ENCODE data around the gene NDUFAF4.

The NDUFAF4 gene

DNA sequence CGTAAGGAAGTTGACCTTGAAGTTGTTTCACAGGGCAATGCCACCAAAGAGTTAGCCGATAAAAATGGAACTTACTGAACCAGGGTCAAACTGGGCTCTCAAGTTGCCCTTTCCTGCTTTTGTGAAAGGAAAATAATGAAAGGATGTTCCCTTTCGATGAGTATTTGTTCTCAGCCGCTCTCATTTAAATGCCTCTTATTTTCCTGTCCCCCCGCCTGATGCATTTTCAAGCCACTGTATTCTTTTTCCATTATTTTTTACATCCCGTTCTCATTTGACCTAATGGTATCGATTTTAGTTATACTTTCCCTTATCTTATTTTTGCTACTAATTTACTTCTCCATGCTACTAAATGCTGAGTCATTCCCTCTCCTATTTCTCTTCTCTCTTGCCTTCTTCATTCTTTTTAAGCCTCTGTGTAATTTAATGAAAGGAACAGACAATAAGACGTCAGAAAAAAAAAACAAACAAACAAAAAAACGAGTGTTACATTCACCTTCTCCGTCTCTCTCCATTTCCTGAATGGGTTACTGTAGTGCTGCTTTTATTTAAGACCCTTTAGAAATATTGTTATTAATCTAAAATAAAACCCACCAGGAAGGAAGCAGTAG, 655 bp upstream of the NDUFAF4 start:
- peak; percentile 13 for DNase-seq

DNA sequence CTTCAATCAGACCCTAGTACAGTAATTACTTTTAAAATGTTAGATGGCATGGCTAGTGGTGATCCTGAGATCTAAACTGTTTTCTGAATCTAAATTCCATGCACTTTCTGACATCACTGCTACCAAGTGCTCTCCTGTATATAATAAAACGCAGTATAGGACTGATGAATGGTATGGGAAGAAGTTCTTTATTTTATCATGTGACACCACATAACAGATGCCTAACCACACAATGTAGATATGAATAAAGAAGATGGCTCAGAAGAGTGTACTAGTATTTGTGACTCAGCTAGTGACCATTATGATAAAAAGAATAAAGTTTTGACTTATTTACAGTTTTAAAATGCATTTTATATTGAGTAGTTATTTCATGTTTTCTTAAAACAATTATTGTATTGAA, 8.5 kb downstream of the NDUFAF4 start:
- DNase-seq = no peak

DNA sequence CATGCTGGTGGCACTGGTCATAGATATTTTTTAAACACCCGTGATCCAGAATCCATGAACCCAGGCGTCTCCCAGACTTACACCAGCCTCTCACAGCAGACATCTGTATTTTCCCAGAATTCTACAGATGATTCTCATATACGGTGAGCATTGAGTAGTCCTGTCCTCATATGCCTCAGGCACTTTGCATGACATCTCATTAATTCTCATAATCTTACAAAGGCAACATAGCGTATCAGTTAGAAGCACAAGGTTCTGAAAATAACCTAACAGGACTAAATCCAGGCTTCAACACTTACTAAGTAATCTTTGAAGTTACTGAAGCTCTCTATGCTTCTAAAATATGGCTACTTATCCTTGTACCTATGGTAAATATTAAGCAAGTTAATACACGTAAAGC, 8.9 kb downstream of the NDUFAF4 start:
- no peak for DNase-seq

DNA sequence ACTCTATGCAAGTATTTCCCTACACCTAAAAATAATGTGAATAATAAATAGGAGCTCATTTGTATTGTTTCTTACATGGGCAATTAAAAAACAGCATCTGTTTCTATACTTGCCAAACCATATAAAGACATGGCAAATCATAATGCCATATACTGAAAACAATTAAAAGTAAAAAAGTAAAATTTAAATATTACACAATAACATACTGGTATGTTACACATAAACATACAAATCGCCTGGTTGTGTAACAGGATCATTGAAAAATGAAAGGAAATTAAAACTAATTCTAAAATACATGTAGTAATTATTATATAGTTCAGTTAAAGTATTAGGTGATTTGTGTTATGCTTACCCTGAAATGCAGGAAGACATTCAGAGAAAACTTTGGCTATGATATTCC, 11.2 kb downstream of the NDUFAF4 start:
- no peak for DNase-seq

DNA sequence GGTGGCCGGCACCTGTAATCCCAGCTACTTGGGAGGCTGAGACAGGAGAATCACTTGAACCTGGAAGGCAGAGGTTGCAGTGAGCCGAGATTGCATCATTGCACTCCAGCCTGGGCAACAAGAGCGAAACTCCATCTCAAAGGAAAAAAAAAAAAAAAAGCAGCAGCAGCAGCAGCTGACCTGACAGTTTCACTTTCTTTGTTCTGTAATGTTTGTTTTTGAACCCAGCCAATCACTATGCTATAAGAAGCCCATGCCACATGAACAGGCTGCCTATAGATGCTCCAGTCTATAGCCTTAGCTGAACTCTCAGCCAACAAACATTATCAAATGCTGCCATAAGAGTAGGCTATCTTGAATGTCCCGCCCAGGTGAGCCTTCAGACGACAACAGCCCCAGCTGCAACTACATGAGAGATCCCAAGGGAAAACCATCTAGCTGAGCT, 12.5 kb downstream of the NDUFAF4 start:
- peak; percentile 57 for DNase-seq

DNA sequence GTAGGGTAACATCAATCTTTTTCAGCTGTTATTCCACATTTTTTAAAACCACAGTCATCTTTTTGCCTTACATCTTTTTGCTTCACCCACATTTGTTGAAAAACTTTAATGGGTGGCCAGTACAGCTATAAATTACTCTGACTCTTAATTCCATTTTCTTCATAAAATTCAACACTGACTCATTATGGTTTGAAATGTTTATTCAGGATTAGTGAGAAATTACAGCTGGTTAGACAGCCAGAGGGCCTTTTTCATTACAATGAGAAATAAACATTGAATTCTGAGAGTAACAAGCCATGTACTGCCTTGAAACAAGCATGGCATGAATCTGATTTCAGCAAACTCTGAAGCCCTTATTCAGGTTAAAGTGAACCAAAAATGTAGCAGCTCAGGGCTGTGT, 19.5 kb downstream of the NDUFAF4 start:
- no peak for DNase-seq

DNA sequence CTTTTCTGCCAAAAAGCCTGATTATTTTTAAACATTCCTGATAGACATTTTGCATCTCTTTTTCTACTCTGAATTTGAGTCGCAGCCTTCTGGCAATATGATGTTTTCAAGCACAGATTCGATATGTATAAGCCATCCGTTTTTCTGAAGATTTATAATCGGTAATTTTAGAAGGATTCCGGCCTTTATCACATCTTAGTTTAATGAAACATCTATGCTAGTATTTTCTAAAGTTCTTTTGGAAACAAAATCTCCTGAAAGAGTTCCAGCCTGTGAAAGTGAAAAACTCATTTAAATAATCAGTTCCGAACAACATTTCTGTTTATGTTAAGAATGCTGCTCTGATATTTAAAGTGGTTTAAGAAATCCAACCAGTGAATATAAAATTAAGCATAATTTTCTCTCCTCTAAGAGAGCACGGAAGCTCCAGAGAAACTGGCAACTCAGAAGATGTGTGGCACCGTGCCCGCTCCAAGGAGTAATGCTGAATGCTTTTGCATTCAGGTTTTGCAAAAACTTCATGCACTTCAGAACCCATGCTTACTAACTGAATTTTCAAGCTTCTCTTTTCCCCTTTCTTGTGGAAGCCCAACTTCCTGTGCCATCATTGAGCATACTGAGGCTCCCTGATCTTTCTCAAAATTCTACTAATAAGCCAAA, 20.7 kb downstream of the NDUFAF4 start:
- DNase-seq = no peak

DNA sequence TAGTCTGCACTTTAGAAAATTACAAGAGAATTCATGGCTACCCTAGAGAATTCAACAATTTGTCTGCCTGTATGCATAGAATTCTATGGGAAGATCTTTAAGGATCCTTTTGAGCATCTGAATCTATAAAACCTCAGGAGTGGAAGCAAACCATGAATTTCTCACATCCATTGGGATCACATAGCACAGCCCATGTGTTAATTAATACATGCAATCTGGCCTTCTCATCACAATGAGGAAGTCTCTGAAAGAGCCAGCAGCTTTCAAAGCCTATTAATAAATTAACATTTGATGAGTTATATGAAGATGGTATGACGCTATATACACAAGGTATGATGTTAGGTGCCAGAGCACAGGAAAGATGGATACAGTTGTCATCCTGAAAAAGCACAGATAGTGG, 24.7 kb downstream of the NDUFAF4 start:
- no peak for DNase-seq

DNA sequence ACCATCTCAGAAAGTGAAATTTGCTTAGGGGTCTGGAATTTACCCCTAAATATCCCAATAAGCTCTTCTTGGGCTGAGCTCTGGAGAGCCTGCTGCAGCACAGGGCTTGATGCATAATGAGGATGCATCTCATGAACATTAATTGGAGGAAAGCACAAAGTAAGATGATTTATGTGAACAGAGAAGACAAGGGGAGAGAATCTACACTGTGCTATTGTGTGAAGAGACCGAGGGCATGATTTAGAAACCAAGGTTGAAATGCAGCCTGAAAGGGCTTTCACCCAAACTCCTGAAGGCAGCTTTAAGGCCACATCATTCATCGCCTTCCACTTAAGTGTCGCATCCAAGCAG, 32.7 kb downstream of the NDUFAF4 start:
- no peak for DNase-seq

DNA sequence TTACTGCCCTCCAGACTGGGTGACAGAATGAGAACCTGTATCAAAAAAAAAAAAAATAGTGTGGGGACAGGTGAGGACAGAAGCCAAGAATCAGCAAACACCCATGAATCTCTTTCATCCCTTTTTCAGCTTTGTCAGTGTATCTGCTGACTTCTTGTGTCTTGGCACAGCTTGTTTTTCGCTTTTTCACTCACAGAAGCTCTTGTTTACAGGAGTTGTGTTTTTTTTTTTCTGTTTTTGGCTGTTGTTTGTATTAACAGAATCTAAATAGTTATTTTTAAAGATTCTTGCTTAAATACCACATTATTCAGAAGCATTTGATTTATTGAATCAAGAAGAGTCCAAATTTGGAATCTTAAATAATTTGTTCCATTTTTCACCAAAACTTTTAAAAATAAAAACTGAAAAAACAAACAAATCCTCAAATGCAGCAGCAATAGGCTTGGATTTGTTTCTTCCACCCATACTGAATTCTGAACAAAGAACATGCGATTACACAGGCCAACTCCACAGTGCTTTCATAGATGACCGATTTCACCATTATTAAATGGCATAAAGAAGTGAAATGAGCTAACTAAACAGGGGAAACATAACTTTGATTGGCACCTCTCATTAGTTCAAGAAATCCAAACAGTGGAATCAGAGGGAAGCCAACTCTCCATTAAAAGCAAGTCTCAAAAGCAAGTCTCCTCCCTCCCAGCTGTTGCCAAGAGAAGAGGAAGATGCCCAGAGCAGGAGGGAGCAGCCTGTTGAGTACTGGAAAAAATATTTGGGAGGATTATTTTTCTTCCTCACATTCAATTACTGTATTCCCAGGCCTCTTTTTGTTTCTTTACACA, 33.3 kb downstream of the NDUFAF4 start:
- DNase-seq = no peak

DNA sequence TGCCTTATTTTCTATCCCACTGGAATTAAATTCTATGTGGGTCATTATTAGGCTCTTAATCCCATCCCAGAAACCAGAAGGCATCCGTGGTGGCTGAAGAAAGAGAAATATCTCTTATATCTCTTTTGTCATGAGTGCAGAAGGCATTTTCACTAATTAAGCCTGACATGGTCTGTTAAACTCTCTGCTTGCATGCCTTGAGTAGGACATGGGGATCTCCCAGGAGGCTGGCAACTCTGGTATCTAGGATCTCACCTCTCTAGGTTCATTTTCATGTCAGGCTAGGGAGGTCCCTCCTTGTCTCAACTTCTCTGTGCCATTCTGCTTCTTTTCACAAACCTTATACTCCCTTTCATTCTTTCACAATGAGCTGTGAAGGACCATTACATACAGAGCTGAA, 35.1 kb downstream of the NDUFAF4 start:
- DNase-seq = no peak

DNA sequence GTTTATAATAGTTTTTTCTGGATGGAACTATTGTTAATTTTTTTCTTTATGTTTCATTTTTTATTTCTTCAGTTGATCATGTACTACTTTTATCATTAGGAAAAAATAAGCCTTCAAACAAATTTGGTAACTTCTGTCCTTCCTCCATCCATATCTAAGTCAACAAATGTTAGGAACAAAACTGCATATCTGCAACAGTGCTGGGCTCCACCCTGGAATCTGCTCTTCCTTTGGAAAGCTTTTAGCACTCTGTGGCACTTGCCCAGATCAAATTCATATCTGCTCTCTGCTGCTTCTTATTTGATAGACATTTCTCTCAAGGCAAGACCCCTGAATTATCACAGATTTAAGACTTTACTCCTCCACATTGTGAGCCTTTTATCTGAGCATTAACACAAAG, 36.1 kb downstream of the NDUFAF4 start:
- no peak for DNase-seq

DNA sequence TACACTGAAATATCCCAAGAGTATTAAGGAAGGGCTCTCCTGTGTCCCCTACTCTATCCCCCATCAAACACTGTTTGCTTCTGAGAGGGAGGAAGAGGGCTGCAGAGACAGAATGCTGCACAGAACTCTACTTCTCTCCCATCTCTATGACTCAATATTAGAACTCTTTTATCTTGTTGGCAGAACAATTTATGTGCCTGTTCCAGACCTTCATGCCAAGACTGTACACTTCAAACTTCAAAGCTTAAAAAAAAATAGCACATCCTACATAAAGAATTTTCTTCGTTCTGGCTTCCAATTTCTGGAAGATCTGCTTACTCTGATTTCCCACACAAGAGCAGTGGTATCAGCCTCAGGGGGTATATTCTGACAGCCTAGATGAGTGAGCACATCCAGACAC, 40.8 kb downstream of the NDUFAF4 start:
- no peak for DNase-seq

DNA sequence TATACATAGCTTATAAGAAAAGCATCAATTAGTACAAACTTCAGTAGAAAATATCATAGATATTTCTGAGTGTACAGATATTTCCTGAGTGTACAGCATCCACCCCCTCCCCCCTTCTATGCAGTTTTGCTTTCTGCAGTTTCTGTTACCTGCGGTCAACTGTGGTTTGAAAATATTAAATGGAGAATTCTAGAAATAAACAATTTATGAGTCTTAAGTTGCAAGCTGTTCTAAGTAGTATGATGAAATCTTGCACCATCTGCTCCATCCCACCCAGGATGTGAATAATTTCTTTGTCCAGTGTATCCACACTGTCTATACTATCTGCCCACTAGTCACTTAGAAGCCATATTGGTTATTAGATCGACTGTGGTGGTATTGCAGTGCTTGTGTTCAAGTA, 44.6 kb downstream of the NDUFAF4 start:
- no peak for DNase-seq

DNA sequence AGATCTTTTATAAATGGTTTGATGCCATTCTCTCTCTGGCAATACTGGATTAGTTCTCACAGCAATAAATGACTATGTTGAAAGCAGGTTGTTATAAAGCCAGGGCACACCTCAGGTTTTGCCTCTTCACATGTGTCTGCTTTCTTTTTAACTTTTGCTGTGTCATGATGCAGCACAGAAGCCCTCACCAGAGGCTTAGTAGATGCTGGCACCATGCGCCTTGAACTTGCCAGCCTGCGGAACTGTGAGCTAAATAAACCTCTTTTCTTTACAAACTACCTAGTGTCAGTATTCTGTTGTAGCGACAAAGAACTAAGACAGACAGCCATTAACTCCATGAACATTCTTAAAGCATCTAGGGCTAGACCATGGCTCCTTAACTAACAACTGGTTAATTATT, 45.1 kb downstream of the NDUFAF4 start:
- DNase-seq = no peak

DNA sequence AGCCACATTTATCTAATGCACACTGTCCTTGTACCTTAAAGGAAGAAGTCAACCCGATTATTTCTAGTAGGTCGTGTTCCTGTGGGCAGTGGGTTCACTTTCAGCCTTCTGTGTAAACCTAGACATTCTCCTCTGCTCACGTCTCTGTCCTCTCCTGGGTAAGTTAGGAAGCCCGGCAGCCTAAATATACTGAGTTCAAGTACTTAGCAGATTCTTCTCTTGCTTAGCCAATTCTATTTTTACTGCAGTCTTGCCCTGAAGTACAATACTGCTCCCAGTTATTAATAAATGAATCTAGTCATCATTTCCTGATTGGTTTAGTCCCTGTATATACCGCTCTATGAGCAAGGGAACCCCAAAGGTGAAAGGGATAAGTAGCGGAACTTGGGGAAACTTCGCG, 45.8 kb downstream of the NDUFAF4 start:
- no peak for DNase-seq

DNA sequence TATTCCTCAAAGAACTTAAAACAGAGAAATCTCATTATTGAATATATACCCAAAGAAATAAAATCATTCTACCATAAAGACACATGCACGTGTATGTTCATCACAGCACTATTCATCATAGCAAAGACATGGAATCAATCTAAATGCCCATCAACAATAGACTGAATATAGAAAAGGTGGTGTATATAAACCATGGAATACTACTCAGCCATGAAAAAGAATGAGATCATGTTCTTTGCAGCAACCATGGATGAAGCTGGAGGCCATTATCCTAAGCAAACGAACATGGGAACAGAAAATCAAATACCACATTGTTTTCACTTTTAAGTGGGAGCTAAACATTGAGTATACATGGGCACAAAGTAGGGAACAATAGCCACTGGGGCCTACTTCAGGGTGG, 48.1 kb downstream of the NDUFAF4 start:
- no peak for DNase-seq

DNA sequence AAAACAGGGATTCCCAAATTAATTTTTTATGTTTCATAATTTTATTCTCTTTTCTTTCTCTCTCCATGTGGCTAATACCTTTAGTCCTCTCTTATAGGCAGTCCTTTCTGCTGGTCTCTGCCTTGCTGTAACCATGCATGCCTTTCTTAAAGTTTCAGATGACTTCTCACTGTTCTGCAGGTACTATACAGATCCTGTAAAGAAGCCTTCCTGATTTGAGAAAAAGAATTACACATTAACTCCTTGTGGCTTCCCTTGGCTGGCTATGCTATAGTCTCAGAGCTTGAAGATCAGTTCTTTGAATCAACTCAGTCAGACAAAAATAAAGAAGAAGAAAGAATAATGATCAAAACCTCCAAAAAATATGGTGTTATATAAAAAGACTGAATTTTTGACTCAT, 53.2 kb downstream of the NDUFAF4 start:
- DNase-seq = no peak

DNA sequence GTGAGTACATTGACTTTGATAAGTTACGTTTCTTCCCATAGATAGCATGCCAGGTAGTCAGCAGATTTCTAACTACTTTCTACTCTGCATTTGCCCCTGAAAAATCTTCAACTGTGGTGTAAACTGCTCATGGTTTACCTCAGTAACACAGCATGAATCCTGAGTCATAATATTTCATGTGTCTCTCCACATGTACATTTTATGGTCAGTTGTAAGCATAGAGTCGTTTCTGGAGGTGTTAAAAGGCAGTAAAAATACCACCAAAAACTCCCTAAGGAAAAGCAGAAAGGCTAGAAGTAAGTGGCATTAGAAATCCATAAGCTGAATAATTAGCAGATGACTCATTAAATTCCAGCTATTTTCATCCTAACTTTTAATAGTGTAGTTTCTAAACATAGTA, 56.3 kb downstream of the NDUFAF4 start:
- DNase-seq = no peak
